ENCODE data around the gene PARD3.
"Not testable (repeated sequence)": the region's sequence is repeated elsewhere in the genome, so short reads cannot be mapped to it uniquely, and the experiment has no call there.

PARD3 gene

GRCh38 chr10:34677132-34677531 is 138.0 kb downstream of the PARD3 start:
- DNase-seq: no peak

GRCh38 chr10:34674176-34674575 is 140.9 kb downstream of the PARD3 start:
- no peak for DNase-seq

- no peak for DNase-seq
Measured at GRCh38 chr10:34670081-34670480, 145.0 kb downstream of the PARD3 start.

DNA sequence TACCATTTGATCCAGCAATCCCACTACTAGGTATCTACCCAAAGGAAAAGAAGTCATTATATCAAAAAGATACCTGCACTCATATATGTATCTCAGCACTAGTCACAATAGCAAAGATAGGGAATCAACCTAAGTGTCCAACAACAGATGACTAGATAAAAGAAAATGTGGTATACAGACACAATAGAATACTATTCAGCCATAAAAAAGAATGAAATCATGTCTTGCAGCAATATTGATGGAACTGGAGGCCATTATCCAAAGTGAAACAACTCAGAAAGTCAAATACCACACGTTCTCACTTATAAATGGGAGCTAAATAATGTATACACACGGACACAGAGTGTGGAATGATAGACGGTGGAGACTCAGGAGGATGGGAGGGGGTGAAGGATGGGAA is 146.0 kb downstream of the PARD3 start:
- no peak for DNase-seq

DNA sequence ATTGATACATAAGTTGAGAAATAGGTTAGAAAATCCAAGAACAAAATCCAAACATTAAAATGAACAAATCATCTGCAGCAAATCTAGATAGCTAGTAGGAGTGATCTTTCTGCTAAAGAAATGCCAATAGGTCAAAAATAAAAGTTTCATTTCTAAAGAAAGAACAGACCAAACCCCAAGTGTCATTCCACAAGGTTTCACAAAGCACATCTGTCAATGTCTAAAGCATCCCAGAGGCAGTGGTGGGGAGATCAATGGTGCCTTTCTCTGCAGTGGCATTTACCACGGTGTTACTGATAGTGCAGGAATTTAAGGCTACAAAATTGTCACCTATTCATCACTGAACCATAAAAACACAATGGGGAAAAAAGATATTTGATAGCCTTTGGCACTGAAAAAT is 147.9 kb downstream of the PARD3 start:
- DNase-seq: no peak

- peak; percentile 45 for DNase-seq
Measured at GRCh38 chr10:34666008-34666704, 148.9 kb downstream of the PARD3 start.

GRCh38 chr10:34664706-34665105 is 150.4 kb downstream of the PARD3 start:
- DNase-seq: no peak

DNA sequence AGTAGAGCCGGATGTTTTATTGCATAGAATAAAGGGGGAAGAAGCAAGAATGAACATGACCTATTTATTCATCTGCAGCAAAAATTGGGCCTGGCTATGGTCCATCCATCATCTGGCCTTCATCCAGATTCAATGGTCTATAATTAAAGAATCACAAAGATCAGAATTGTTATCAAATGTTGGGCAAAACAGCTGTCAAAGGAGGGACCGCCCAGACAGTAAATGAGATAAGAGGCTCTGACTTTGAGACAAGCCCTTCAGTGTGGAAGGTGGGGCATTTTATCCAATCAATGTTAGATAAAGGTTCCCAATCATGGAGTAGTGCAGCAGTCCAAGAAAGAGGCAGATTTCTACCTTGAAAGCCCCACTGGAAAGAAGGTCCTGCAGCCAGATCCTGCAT is 153.5 kb downstream of the PARD3 start:
- DNase-seq: no peak

GRCh38 chr10:34658934-34659333 is 156.2 kb downstream of the PARD3 start:
- no peak for DNase-seq

- DNase-seq: no peak
Measured at GRCh38 chr10:34656661-34657060, 158.4 kb downstream of the PARD3 start.

GRCh38 chr10:34655286-34656170 is 159.6 kb downstream of the PARD3 start:
- peak; percentile 67 for DNase-seq

- DNase-seq: no peak
Measured at GRCh38 chr10:34654211-34654610, 160.9 kb downstream of the PARD3 start.

DNA sequence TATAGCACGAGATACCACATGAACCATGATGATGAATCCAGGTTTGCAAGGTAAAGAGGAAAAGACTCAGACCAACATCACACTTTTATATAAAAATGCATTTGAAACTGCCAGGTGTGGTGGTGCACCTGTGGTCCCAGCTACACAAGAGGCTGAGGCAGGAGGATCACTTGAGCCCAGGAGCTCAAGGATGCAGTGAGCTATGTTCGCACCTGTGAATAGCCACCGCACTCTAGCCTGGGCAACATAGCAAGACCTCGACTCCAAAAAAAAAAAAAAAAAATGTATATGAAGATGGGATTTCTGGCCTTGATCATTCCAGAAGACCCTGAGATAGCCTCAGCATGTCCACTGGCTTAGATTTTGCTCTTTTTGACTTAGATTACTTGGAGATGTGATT is 161.6 kb downstream of the PARD3 start:
- no peak for DNase-seq

DNA sequence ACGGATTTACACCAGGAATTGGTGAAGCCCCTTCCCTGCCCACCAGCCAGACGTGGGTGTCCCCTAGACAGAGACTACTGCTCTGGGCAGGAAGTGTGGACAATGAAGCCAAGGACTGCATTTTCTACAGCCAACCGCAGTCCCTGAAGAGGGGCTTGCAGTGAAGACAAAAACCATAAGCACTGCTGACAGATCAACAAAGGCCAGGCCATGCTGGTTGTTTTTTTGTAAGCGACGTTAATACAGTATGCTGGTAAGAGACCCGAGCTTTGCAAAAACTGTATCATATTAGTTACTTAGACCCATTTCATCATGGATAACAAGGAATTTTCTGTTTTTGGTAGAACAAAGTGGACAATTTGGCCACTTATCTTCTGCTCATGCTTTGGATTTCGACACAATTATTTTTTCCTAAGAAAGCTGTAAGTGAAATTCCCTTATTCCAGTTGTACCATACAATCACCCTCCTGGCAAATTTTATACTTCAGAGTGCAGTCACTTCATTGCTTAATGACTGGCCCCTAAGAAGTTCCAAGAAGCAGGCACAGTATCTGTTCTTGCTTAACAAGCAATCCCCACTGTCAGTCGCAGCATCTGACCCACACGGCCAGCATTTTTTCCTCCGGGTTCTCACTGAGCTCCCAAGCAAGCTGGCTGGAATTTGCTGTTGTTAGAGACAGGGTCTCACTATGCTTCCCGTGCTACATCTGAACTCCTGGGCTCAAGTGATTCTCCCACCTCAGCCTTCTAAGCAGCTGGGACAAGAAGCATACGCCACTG is 163.5 kb downstream of the PARD3 start:
- DNase-seq: no peak

DNA sequence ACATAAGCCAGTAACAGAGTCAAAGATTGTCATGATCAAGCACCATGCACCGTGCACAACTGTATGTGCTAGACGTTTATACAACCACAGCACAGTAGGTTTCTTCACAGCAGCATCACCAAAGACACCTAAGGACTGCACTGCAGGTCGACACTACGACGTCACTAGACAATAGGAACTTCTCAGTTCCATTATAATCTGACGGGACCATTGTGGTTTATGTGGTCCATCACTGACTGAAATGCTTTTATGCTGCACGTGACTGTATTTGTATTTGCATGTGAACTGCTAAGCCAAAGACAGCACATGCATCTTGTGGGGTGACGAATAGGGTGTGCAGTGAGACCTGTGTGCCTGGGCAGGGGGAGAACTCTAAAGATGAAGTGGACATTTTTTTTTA is 164.9 kb downstream of the PARD3 start:
- no peak for DNase-seq

DNA sequence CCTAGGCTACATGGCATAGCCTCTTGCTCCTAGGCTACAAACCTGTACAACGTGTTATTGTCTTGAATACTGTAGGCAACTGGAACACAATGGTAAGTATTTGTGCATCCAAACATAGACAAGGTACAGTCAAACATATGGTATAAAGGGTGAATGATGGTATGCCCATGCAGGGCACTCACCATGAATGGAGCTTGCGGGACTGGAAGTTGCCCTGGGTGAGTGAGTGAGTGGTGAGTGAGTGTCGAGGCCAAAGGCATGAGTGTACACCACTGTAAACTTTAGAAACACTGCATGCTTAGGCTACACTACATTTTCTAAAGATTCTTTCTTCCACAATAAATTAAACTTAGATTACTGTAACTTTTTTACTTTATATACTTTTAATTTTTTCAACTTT is 165.7 kb downstream of the PARD3 start:
- DNase-seq: no peak

DNA sequence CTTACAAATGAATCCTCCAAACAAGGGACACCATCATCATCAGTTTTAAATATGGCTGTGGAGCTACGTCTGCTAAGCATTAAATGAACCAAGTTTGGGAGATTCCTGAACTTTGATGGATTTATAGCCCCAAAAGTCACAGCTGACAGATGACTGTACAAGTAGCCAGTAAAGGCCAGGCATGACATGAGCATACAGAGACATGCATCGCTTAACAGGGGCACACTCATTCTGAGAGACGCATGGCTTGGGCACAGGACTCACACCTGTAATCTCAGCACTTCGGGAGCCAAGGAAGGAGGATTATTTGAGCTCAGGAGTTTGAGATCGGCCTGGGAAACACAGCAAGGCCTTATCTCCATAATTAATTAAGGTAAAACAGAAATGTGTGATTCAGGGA is 166.2 kb downstream of the PARD3 start:
- no peak for DNase-seq

DNA sequence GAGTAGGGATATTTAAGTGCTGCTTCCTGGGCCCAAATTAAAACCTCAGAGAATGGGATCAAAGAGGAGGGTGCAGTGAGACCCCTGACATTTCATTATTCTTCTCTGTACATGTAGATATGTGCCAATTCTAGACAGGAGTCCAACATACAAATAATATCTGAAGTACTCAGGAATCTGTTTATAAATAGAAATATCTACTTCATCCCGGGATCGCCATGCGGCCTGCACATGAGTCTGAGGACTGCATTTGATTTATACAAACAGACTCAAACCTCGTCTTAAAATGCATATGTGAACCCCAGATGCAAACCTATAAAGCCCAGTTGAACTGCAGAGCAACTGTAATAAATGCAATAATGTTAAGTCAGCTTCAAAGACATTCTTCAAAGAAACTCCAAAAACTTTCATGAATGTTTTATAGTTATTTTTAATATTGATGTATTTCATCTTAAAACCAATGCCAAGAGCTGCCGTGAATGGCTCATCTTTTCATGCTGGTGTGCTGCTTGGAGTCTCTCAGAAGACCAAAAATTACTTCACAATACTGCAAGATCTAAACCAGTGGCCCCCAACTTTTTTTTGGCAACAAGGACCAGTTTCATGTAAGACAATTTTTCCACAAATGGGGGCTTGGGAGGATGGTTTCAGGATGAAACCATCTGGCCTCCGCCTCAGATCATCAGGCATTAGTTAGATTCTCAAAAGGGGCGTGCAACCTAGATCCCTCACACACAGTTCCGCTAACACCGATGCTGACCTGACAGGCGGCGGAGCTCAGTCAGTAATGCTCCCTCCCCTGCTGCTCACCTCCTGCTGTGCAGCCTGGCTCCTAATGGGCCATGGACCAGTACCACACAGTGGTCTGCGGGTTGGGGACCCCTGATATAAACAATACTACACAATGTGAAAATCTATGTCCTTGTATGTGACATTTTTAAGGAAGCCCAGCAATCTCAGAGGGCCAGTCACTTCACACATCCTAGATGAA is 166.9 kb downstream of the PARD3 start:
- DNase-seq: no peak

DNA sequence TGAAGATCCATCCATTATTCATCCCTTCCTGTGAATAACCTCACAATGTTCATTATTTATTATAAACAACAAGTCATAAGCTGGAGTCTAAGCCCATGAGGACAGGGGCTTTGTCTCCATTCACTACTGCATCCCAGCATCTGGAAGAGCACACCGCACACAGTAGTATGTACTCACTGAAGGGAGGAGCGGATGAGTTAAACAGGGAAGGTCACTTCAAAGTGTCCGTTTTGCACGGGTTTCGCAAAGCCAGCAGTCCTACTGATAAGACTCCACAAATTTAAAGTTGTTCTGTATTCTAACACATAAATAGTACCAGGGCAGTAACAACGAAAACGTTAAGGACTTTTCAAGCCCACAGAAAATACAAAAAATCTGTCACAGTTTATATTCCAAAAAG is 167.9 kb downstream of the PARD3 start:
- DNase-seq: no peak

GRCh38 chr10:34646331-34646730 is 168.8 kb downstream of the PARD3 start:
- DNase-seq: no peak

DNA sequence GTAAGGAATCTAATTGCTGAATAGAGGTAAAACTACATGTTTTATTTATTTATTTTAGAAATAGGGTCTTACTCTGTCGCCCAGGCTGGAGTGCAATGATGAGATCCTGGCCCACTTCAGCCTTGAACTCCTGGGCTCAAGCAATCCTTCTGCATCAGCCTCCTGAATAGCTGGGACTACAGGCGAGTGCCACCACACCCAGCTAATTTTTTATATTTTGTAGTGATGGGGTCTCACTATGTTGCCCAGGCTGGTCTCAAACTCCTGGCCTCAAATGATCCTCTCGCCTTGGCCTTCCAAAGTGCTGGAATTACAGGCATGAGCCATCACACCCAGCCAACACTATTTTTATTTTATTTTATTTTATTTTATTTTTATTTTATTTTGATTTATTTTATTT is 170.3 kb downstream of the PARD3 start:
- not testable (repeated sequence) for DNase-seq

DNA sequence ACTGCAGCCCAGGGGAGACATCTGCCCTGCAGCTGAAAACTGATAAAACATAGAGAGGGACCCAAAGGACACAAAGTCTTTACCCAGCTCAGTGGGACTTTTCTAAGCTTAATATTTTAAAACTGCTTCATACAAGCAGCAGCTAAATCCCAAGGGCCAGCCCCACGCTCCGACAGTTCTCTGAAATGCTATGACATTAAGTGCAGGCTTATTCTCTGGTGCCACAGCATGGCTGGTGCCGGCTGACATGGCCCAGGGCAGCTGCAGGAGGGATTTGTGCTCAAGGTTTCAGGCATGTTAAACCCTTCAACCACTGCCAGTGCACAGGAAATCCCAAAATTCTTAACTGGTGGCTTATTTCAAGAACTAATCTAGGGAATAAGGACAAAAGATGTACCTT is 170.9 kb downstream of the PARD3 start:
- no peak for DNase-seq

Measured in suppressor macrophage treated with lipopolysaccharide for 4 hours (primary cell).